ENCODE data around the gene ZNF397.

Gene ZNF397

GRCh38 chr18:35246831-35247230 lies 6.0 kb downstream of the ZNF397 start:
- no peak for DNase-seq (ENCODE audit: low read depth)

- DNase-seq (ENCODE audit: low read depth) = no peak
Observed at GRCh38 chr18:35247412-35248249, 6.8 kb downstream of the ZNF397 start.

- DNase-seq (ENCODE audit: low read depth) = no peak
Observed at GRCh38 chr18:35248429-35248828, 7.6 kb downstream of the ZNF397 start.

- no peak for DNase-seq (ENCODE audit: low read depth)
Observed at GRCh38 chr18:35252466-35252865, 11.6 kb downstream of the ZNF397 start.

- no peak for DNase-seq (ENCODE audit: low read depth)
Observed at GRCh38 chr18:35253655-35254287, 12.9 kb downstream of the ZNF397 start.

GRCh38 chr18:35256947-35257346 lies 16.1 kb downstream of the ZNF397 start:
- DNase-seq (ENCODE audit: low read depth) = no peak

- DNase-seq (ENCODE audit: low read depth) = no peak
Observed at GRCh38 chr18:35264409-35264808, 23.6 kb downstream of the ZNF397 start.

GRCh38 chr18:35267161-35267651 lies 26.4 kb downstream of the ZNF397 start:
- DNase-seq (ENCODE audit: low read depth) = no peak

- no peak for DNase-seq (ENCODE audit: low read depth)
Observed at GRCh38 chr18:35267809-35268208, 27.0 kb downstream of the ZNF397 start.

GRCh38 chr18:35268821-35269220 lies 28.0 kb downstream of the ZNF397 start:
- no peak for DNase-seq (ENCODE audit: low read depth)

- DNase-seq (ENCODE audit: low read depth) = no peak
Observed at GRCh38 chr18:35271656-35272055, 30.8 kb downstream of the ZNF397 start.

- DNase-seq (ENCODE audit: low read depth) = no peak
Observed at GRCh38 chr18:35276267-35276666, 35.4 kb downstream of the ZNF397 start.

- DNase-seq (ENCODE audit: low read depth) = no peak
Observed at GRCh38 chr18:35277633-35278032, 36.8 kb downstream of the ZNF397 start.

GRCh38 chr18:35278085-35278484 lies 37.3 kb downstream of the ZNF397 start:
- DNase-seq (ENCODE audit: low read depth) = no peak

- no peak for DNase-seq (ENCODE audit: low read depth)
Observed at GRCh38 chr18:35278969-35279368, 38.1 kb downstream of the ZNF397 start.

- peak; percentile 76 for DNase-seq (ENCODE audit: low read depth)
Observed at GRCh38 chr18:35282353-35282752, 41.5 kb downstream of the ZNF397 start.

GRCh38 chr18:35283923-35284794 lies 43.3 kb downstream of the ZNF397 start:
- DNase-seq (ENCODE audit: low read depth) = no peak

- DNase-seq (ENCODE audit: low read depth) = no peak
Observed at GRCh38 chr18:35284841-35285240, 44.0 kb downstream of the ZNF397 start.

- DNase-seq (ENCODE audit: low read depth) = no peak
Observed at GRCh38 chr18:35289293-35289692, 48.5 kb downstream of the ZNF397 start.

- DNase-seq (ENCODE audit: low read depth) = no peak
Observed at GRCh38 chr18:35289727-35290093, 48.9 kb downstream of the ZNF397 start.

GRCh38 chr18:35290094-35290735 lies 49.4 kb downstream of the ZNF397 start, which contains the start of gene ZSCAN30:
ZSCAN30 (minus strand) TSS chr18:35290229; CDS start chr18:35264352, 25,877 bp downstream.
- peak; percentile 78 for DNase-seq (ENCODE audit: low read depth)

GRCh38 chr18:35291166-35291565 lies 50.3 kb downstream of the ZNF397 start:
- DNase-seq (ENCODE audit: low read depth) = no peak
